A673 (cell line): ENCODE measurements around the gene ALG10B. TPM values are rescaled to one million over a fixed set of nuclear protein-coding genes. Genes with fewer than 3 reads are reported as not detected.
"Not testable (repeated sequence)": the region's sequence is repeated elsewhere in the genome, so short reads cannot be mapped to it uniquely, and the experiment has no call there.

Experiments
- BruUV-seq: library from RNA; stranded (reverse); fragments of 400-500 nt; replicated peaks from 2 replicates; lab custom pipeline; 2021; lab: Mats Ljungman, UMichigan
- CTCF ChIA-PET: fragments of 300-600 bp; sonication (Branson Sonifier 250); formaldehyde crosslinking; loops from one replicate; lab custom pipeline; 2022; ENCODE audit warnings: antibody characterized with exemption; lab: Charles Lee
- POLR2A ChIA-PET: fragments of 300-600 bp; sonication (Branson Sonifier 250); formaldehyde crosslinking; loops from one replicate; lab custom pipeline; 2022; ENCODE audit warnings: antibody characterized with exemption; ENCODE audit not compliant: low non-redundant PET; lab: Charles Lee
- DNase-seq: peaks from one replicate; pipeline ENCODE4 v3.0.0-alpha.2; 2015; ENCODE audit warnings: low spot score
- H3K27ac ChIP-seq: fragments of 200-600 bp; sonication (generic); 2 replicates; pipeline ENCODE4 v1.5.1; 2016; ENCODE audit warnings: mixed run types, low read depth, mild to moderate bottlenecking, mixed read lengths, antibody characterized with exemption, low read length; ENCODE audit not compliant: poor library complexity, severe bottlenecking
- H3K27me3 ChIP-seq: fragments of 200-600 bp; sonication (generic); replicated peaks from 2 replicates; pipeline ENCODE4 v1.6.1; 2017; ENCODE audit warnings: mixed run types, low read depth, mild to moderate bottlenecking, mixed read lengths, antibody characterized with exemption, low read length; ENCODE audit not compliant: insufficient read depth, poor library complexity
- H3K36me3 ChIP-seq: fragments of 200-600 bp; sonication (generic); 2 replicates; pipeline ENCODE4 v1.6.1; 2016; ENCODE audit warnings: mixed run types, mild to moderate bottlenecking, mixed read lengths, antibody characterized with exemption, low read length; ENCODE audit not compliant: insufficient read depth, poor library complexity, severe bottlenecking
- H3K4me1 ChIP-seq: fragments of 200-600 bp; sonication (generic); 2 replicates; pipeline ENCODE4 v1.6.1; 2017; ENCODE audit warnings: mixed run types, mild to moderate bottlenecking, mixed read lengths, antibody characterized with exemption, low read length; ENCODE audit not compliant: insufficient read depth, poor library complexity, severe bottlenecking
- H3K4me3 ChIP-seq: fragments of 200-600 bp; sonication (generic); 2 replicates; pipeline ENCODE4 v1.5.1; 2016; ENCODE audit warnings: low read depth, mixed run types, mild to moderate bottlenecking, mixed read lengths, low read length; ENCODE audit not compliant: poor library complexity, severe bottlenecking
- H3K9me3 ChIP-seq: fragments of 200-600 bp; sonication (generic); 2 replicates; pipeline ENCODE4 v1.6.1; 2016; ENCODE audit warnings: mixed run types, low read depth, mild to moderate bottlenecking, mixed read lengths, antibody characterized with exemption, low read length; ENCODE audit not compliant: poor library complexity, severe bottlenecking
- EZH2 ChIP-seq: fragments of 200-600 bp; sonication (generic); IDR thresholded peaks from 2 replicates; pipeline ENCODE4 v1.6.1; 2017; ENCODE audit warnings: borderline replicate concordance, low read depth, mild to moderate bottlenecking, mixed read lengths, antibody characterized with exemption, low read length; ENCODE audit not compliant: poor library complexity, severe bottlenecking
- intact Hi-C: fragments of 100-400 bp; cut with micrococcal nuclease; formaldehyde crosslinking; loops from one replicate; pipeline ENCODE4 v1.10.0; 2022; ENCODE audit not compliant: unreplicated experiment
- total RNA-seq: library from RNA; stranded (reverse); gene quantifications from 2 replicates; pipeline ENCODE4 v1.2.3, GENCODE V29; 2021
- TF ChIP-seq, protein P1 (sequence below): fragments of 300-800, 200-600 bp; sonication (generic); conservative IDR thresholded peaks from 2 replicates; pipeline ENCODE4 v1.5.1; 2017; ENCODE audit warnings: low read depth, mild to moderate bottlenecking, antibody characterized with exemption, low read length, moderate library complexity, mixed read lengths

The ALG10B gene
- total RNA-seq, 1 experiment from 2014 or later, result 13.8 TPM

DNA sequence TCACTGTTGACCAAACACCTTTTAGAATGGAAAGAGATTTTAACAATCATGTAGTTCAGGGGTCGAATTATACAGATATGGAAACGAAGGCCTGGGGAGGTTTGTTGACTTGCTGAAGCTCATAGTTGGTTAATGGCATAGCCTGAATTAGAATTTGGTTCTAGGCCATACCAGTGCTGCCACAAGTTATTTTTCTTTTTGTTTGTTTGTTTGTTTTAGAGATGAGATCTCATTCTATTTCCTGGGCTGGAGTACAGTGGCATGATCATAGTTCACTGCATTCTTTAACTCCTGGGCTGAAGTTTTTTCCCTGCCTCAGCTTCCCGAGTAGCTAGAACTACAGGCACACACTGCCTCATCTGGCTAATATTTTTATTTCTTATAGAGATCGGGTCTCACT lies 25.4 kb upstream of the ALG10B start:
- no peaks in the 10 kb centered on the region for H3K9me3 ChIP-seq
- CTCF ChIA-PET, result no interaction called here
- TF ChIP-seq, protein P1, sequence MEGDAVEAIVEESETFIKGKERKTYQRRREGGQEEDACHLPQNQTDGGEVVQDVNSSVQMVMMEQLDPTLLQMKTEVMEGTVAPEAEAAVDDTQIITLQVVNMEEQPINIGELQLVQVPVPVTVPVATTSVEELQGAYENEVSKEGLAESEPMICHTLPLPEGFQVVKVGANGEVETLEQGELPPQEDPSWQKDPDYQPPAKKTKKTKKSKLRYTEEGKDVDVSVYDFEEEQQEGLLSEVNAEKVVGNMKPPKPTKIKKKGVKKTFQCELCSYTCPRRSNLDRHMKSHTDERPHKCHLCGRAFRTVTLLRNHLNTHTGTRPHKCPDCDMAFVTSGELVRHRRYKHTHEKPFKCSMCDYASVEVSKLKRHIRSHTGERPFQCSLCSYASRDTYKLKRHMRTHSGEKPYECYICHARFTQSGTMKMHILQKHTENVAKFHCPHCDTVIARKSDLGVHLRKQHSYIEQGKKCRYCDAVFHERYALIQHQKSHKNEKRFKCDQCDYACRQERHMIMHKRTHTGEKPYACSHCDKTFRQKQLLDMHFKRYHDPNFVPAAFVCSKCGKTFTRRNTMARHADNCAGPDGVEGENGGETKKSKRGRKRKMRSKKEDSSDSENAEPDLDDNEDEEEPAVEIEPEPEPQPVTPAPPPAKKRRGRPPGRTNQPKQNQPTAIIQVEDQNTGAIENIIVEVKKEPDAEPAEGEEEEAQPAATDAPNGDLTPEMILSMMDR, result no peak
- no peak for TF ChIP-seq EZH2
- H3K27me3 ChIP-seq, result no peaks in the 10 kb centered on the region
- H3K4me3 ChIP-seq, result no peak overlapping the region
- POLR2A ChIA-PET, result no interaction called here
- intact Hi-C loops, result no loop called here
- no TSS peak for BruUV-seq
- no peak for DNase-seq
- H3K27ac ChIP-seq, result no peak overlapping the region
- no peaks in the 10 kb centered on the region for H3K36me3 ChIP-seq
- no peaks in the 10 kb centered on the region for H3K4me1 ChIP-seq

DNA sequence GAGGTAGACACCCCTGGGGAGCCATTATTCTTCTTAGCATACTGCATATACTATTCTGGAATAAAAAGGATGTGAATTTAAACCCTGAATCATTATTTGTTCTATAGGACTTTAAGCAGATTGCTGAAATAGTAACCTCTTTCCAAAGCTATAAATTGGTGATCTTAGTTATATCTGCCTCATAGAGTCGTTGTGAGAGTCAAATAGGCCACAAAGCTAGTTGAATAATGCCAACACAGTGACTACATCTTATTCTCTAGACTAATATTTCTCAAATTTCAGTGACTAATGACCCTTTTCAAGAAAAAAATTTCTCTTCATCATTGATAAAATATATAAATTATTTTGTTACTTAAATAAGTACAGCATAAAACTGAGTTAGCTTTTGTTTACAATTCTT lies 13.6 kb upstream of the ALG10B start:
- H3K27ac ChIP-seq, CTCF ChIA-PET, H3K36me3 ChIP-seq, H3K9me3 ChIP-seq, H3K27me3 ChIP-seq, intact Hi-C loops, BruUV-seq, H3K4me1 ChIP-seq, POLR2A ChIA-PET, H3K4me3 ChIP-seq, DNase-seq: not testable (repeated sequence)

DNA sequence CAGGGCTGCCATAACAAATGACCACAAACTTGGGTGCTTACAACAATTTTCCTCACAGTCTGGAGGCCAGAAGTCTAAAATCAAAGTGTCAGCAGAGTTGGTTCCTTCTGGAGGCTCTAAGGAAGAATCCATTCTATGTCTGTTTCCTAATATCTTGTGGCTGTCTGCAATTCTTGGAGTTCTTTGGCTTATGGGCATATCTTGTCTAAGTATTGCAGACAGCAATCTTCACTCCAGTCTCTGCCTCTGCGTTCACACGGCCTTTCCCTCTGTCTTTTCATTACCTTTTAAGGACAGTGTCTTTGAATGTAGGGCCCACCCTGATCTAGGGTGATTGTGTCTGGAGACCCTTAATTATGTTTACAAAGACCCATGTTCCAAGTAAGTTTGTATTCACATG lies 5.4 kb downstream of the ALG10B start:
- DNase-seq, H3K9me3 ChIP-seq, POLR2A ChIA-PET, H3K27me3 ChIP-seq, CTCF ChIA-PET, H3K4me3 ChIP-seq, H3K27ac ChIP-seq, H3K4me1 ChIP-seq, intact Hi-C loops, BruUV-seq, H3K36me3 ChIP-seq: not testable (repeated sequence)

DNA sequence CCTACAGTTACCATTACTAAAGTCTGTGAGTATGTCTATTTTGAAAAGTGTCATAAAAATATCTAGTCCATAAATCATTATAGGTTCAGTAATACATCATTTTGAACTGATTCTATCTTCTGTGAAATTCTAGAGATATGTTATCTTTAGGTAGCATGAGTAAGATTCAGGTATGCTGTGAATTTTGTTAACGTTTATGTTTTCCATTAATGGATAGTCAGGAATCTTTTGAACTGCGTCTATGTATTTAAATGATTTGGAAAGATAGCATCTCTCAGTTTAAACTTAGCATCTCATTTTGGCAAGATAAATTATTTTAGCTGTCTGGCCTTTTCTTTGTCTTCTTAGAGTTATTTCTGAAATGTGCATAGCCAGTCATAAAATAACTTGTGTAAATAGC lies 8.3 kb downstream of the ALG10B start:
- H3K4me1 ChIP-seq, result no peaks in the 10 kb centered on the region
- ChIA-PET CTCF (no interaction called here), POLR2A (no interaction called here)
- H3K27ac ChIP-seq, result no peak overlapping the region
- TF ChIP-seq EZH2, result no peak
- TF ChIP-seq, protein P1, result no peak
- H3K9me3 ChIP-seq, result no peaks in the 10 kb centered on the region
- no TSS peak for BruUV-seq
- no peaks in the 10 kb centered on the region for H3K27me3 ChIP-seq
- H3K4me3 ChIP-seq, result no peak overlapping the region
- DNase-seq, result no peak
- intact Hi-C loops, result no loop called here
- no peaks in the 10 kb centered on the region for H3K36me3 ChIP-seq
